Renal cortical epithelial cell (primary cell): ENCODE data around the gene ARHGAP25. TPM values are rescaled to one million over a fixed set of nuclear protein-coding genes. Genes with fewer than 3 reads are reported as not detected.
A peak's percentile ranks its signal among the peaks of the same experiment; 100 is the strongest.

Experiments
- DNase-seq: peaks from one replicate; pipeline ENCODE4 v3.0.0-alpha.2; 2011; ENCODE audit warnings: low read depth
- total RNA-seq: library from RNA; depleted of rRNA; stranded (reverse); fragments of >200 nt; gene quantifications from 2 replicates; pipeline ENCODE4 v1.2.3, GENCODE V29; 2014

The ARHGAP25 gene
- total RNA-seq, 1 donor from 2014 or later, result 1.2 TPM

GRCh38 chr2:68742626-68743415 lies 8.2 kb downstream of the ARHGAP25 start:
- DNase-seq, result no peak

GRCh38 chr2:68743531-68743930 lies 8.9 kb downstream of the ARHGAP25 start:
- no peak for DNase-seq

GRCh38 chr2:68744366-68744912 lies 9.8 kb downstream of the ARHGAP25 start:
- DNase-seq, result no peak

- no peak for DNase-seq
These were observed 10.4 kb downstream of the ARHGAP25 start for GRCh38 chr2:68745006-68745405.

GRCh38 chr2:68746408-68746807 lies 11.8 kb downstream of the ARHGAP25 start:
- no peak for DNase-seq

- no peak for DNase-seq
These were observed 12.8 kb downstream of the ARHGAP25 start for GRCh38 chr2:68747413-68747812.

- DNase-seq, result no peak
These were observed 13.3 kb downstream of the ARHGAP25 start for GRCh38 chr2:68747900-68748299.

- no peak for DNase-seq
These were observed 14.0 kb downstream of the ARHGAP25 start for GRCh38 chr2:68748568-68748967.

- DNase-seq, result no peak
These were observed 14.7 kb downstream of the ARHGAP25 start for GRCh38 chr2:68749345-68749744.

GRCh38 chr2:68750592-68751396 lies 16.2 kb downstream of the ARHGAP25 start:
- no peak for DNase-seq

- peak; percentile 81 for DNase-seq
These were observed 17.1 kb downstream of the ARHGAP25 start for GRCh38 chr2:68751397-68752339.

- no peak for DNase-seq
These were observed 18.7 kb downstream of the ARHGAP25 start for GRCh38 chr2:68753318-68753717.

- no peak for DNase-seq
These were observed 20.5 kb downstream of the ARHGAP25 start for GRCh38 chr2:68755071-68755470.

- no peak for DNase-seq
These were observed 21.6 kb downstream of the ARHGAP25 start for GRCh38 chr2:68756178-68756577.

GRCh38 chr2:68757081-68757480 lies 22.5 kb downstream of the ARHGAP25 start:
- no peak for DNase-seq

- DNase-seq, result no peak
These were observed 27.5 kb downstream of the ARHGAP25 start for GRCh38 chr2:68762100-68762499.

- no peak for DNase-seq
These were observed 28.1 kb downstream of the ARHGAP25 start for GRCh38 chr2:68762665-68763064.

- no peak for DNase-seq
These were observed 29.6 kb downstream of the ARHGAP25 start for GRCh38 chr2:68764041-68764805.

- no peak for DNase-seq
These were observed 30.2 kb downstream of the ARHGAP25 start for GRCh38 chr2:68764806-68765311.

GRCh38 chr2:68765739-68766375 lies 31.2 kb downstream of the ARHGAP25 start:
- peak; percentile 21 for DNase-seq
